Parathyroid adenoma (tissue), 2 donors: ENCODE measurements around the gene CAPN7.

Experiments
- H2AFZ ChIP-seq: fragments of 300-600 bp; sonication (generic); one replicate; pipeline ENCODE4 v1.7.0; 2017; ENCODE audit warnings: antibody characterized with exemption, mild to moderate bottlenecking
- H3K27ac ChIP-seq: fragments of 300-600 bp; sonication (generic); one replicate; pipeline ENCODE4 v1.7.0; 2017
- H3K27me3 ChIP-seq: fragments of 300-600 bp; sonication (generic); one replicate; pipeline ENCODE4 v1.7.0; 2017; ENCODE audit warnings: low read length; ENCODE audit not compliant: control insufficient read depth, insufficient read depth
- H3K36me3 ChIP-seq: fragments of 300-600 bp; sonication (generic); one replicate; pipeline ENCODE4 v1.7.0; 2017; ENCODE audit warnings: low read length; ENCODE audit not compliant: control insufficient read depth, insufficient read depth
- H3K4me1 ChIP-seq: fragments of 300-600 bp; sonication (generic); one replicate; pipeline ENCODE4 v1.7.0; 2017; ENCODE audit warnings: control low read depth
- H3K4me2 ChIP-seq: fragments of 300-600 bp; sonication (generic); one replicate; pipeline ENCODE4 v1.7.0; 2017; ENCODE audit warnings: low read length
- H3K4me3 ChIP-seq: fragments of 300-600 bp; sonication (generic); one replicate; pipeline ENCODE4 v1.7.0; 2017; ENCODE audit warnings: low read depth, low read length
- H3K79me2 ChIP-seq: fragments of 300-600 bp; sonication (generic); one replicate; pipeline ENCODE4 v1.7.0; 2017; ENCODE audit warnings: control low read depth
- H3K9ac ChIP-seq: fragments of 300-600 bp; sonication (generic); one replicate; pipeline ENCODE4 v1.7.0; 2017; ENCODE audit warnings: mild to moderate bottlenecking
- H3K9me3 ChIP-seq: fragments of 300-600 bp; sonication (generic); one replicate; pipeline ENCODE4 v1.7.0; 2017; ENCODE audit warnings: low read length; ENCODE audit not compliant: control insufficient read depth
- TF ChIP-seq, protein P1 (sequence below): fragments of 300-600 bp; sonication (generic); IDR thresholded peaks from one replicate; pipeline ENCODE4 v1.7.0; 2017; ENCODE audit warnings: antibody characterized with exemption, mild to moderate bottlenecking
- donor health status: primary hyperparathyroidism.

CAPN7 gene

DNA sequence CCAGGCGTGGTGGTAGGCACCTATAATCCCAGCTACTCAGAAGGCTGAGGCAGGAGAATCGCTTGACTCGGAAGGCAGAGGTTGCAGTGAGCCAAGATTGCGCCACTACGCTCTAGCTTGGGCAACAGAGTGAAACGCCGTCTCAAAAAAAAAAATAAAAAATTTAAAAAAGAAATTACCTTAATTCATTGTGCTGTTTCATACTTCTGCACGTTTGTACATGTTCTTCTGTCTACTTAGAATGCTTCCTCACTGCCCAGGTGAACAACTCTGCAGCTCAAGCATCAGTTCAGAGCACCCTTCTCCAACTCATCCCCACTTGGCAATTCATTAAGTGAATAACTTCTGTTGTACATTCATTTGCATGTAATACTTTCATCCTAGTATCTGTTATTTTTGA is 14.0 kb downstream of the CAPN7 start:
- no peaks in the 10 kb centered on the region for H3K36me3 ChIP-seq
- no peak overlapping the region for H3K9ac ChIP-seq
- peaks cover 26% of the 10 kb centered on the region for H3K79me2 ChIP-seq
- H3K9me3 ChIP-seq, result no peaks in the 10 kb centered on the region
- no peaks in the 10 kb centered on the region for H3K27me3 ChIP-seq
- H3K4me3 ChIP-seq, result no peak overlapping the region
- H2AFZ ChIP-seq, result no peak overlapping the region
- TF ChIP-seq, protein P1, sequence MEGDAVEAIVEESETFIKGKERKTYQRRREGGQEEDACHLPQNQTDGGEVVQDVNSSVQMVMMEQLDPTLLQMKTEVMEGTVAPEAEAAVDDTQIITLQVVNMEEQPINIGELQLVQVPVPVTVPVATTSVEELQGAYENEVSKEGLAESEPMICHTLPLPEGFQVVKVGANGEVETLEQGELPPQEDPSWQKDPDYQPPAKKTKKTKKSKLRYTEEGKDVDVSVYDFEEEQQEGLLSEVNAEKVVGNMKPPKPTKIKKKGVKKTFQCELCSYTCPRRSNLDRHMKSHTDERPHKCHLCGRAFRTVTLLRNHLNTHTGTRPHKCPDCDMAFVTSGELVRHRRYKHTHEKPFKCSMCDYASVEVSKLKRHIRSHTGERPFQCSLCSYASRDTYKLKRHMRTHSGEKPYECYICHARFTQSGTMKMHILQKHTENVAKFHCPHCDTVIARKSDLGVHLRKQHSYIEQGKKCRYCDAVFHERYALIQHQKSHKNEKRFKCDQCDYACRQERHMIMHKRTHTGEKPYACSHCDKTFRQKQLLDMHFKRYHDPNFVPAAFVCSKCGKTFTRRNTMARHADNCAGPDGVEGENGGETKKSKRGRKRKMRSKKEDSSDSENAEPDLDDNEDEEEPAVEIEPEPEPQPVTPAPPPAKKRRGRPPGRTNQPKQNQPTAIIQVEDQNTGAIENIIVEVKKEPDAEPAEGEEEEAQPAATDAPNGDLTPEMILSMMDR, result no peak
- H3K27ac ChIP-seq, result no peak overlapping the region
- H3K4me1 ChIP-seq, result no peaks in the 10 kb centered on the region
- H3K4me2 ChIP-seq, result no peak overlapping the region

DNA sequence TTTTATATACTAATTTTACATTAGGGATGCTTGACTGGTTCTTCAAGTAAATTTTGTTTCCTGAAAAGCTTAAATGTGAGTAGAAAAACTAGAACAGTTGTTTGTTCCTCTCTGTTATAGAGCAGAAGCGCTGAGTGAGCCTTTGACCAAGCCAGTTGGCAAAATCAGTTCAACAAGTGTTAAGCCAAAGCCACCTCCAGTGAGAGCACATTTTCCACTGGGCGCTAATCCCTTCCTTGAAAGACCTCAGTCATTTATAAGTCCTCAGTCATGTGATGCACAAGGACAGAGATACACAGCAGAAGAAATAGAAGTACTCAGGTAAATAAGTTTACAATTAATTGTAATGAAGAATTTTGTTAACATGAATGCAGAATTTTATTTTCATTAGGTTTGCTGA is 14.6 kb downstream of the CAPN7 start:
- Histone ChIP-seq H3K9me3 (no peaks in the 10 kb centered on the region), H3K4me3 (no peak overlapping the region), H3K9ac (no peak overlapping the region), H3K4me2 (no peak overlapping the region), H3K27me3 (no peaks in the 10 kb centered on the region), H3K36me3 (no peaks in the 10 kb centered on the region), H3K79me2 (peaks cover 22% of the 10 kb centered on the region), H3K4me1 (no peaks in the 10 kb centered on the region), H2AFZ (no peak overlapping the region), H3K27ac (no peak overlapping the region)
- TF ChIP-seq, protein P1, result no peak

DNA sequence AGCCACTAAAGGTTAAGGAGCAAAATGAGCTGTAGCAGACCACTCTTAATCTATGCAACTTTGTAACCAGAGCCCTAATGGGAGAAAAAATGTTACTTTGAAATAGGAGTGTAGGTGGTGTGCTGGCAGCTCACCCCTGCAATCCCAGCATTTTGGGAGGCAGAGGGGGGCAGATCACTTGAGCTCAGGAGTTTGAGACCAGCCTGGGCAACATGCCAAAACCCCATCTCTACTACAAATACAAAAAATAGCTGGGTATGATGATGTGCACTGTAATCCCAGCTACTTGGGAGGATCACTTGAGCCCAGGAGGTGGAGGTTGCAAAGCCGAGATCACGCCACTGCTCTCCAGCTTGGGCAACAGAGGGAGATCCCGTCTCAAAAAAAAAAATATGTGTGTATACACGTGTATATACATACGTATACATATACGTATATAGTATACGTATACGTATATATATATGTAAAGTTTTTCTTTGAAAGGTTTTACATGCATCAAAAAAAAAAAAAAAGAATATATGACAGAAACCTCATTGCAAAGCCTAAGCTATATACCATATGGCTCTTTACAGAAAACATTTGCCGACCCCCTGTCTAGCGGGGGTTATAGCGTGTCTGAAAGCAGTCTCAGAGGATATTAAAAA is 15.7 kb downstream of the CAPN7 start:
- H3K79me2 ChIP-seq, result peaks cover 14% of the 10 kb centered on the region
- H3K9ac ChIP-seq, result no peak overlapping the region
- no peaks in the 10 kb centered on the region for H3K9me3 ChIP-seq
- no peak overlapping the region for H3K4me2 ChIP-seq
- TF ChIP-seq, protein P1, result no peak
- no peak overlapping the region for H2AFZ ChIP-seq
- H3K4me1 ChIP-seq, result no peaks in the 10 kb centered on the region
- H3K27ac ChIP-seq, result no peak overlapping the region
- H3K27me3 ChIP-seq, result no peaks in the 10 kb centered on the region
- H3K36me3 ChIP-seq, result no peaks in the 10 kb centered on the region
- no peak overlapping the region for H3K4me3 ChIP-seq

DNA sequence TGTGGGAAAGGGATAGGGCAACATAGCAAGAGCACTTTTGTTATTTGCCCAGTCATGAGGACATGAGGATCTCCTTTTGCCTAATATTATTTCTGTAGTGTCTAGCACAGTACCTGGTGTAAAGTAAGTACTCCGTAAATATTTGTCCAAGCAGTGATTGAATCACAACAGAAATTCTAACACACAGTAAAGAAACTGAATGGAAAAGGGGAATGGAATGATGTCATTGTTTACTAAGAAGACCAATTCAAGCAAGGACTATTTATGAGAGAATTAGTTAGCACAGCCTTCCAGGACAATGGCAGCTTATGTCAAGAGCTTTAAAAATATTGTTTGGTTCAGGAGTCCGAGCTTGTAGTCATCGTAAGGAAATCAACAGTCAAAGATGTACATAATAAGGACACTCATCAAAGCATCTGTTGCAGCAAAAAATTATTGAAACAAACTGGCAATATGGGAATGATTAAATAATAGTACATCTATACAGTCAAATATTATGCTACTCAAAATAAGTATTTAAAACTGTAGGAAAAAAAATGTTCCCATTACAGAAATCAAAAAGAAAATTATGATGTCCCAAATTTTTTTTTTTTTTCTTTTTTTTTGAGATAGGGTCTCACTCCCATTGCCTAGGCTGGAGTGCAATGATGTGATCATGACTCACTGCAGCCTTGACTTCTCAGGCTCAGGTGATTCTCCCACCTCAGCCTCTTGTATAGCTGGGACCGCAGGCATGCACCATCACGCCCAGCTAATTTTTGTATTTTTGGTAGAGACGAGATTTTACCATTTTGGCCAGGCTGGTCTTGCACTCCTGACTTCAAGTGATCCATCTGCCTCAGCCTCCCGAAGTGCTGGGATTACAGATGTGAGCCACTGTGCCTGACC is 17.9 kb downstream of the CAPN7 start:
- H3K4me2 ChIP-seq, result no peak overlapping the region
- no peaks in the 10 kb centered on the region for H3K9me3 ChIP-seq
- H3K27ac ChIP-seq, result no peak overlapping the region
- no peaks in the 10 kb centered on the region for H3K27me3 ChIP-seq
- no peak overlapping the region for H3K9ac ChIP-seq
- no peaks in the 10 kb centered on the region for H3K36me3 ChIP-seq
- peaks cover under 1% of the 10 kb centered on the region for H3K79me2 ChIP-seq
- H3K4me3 ChIP-seq, result no peak overlapping the region
- TF ChIP-seq, protein P1, result no peak
- no peak overlapping the region for H2AFZ ChIP-seq
- no peaks in the 10 kb centered on the region for H3K4me1 ChIP-seq
